HepG2 (cell line): ENCODE measurements around the gene FNDC8. TPM values are rescaled to one million over a fixed set of nuclear protein-coding genes. Genes with fewer than 3 reads are reported as not detected.

Experiments used
- ATAC-seq: fragments of 200-7000 bp; cut with Tn5 transposase; 3 replicates; pipeline ENCODE4 v1.9.1; 2020; ENCODE audit warnings: mild to moderate bottlenecking, moderate library complexity
- BruUV-seq: library from RNA; stranded (reverse); fragments of 400-500 nt; replicated peaks from 2 replicates; lab custom pipeline; 2021; lab: Mats Ljungman, UMichigan
- CTCF ChIA-PET: fragments of 300-600 bp; formaldehyde crosslinking; extraction: SDS; loops from one replicate; lab custom pipeline; 2021; ENCODE audit warnings: low total read pairs, inconsistent platforms, low intra/inter-chr PET ratio; lab: Yijun Ruan, JAX
- POLR2A ChIA-PET: fragments of 350-600 bp; sonication (Branson Sonifier 250); formaldehyde crosslinking; loops from one replicate; lab custom pipeline; 2020; ENCODE audit warnings: antibody characterized with exemption, inconsistent platforms; lab: Yijun Ruan, JAX
- DNase-seq: peaks from one replicate; pipeline ENCODE4 v3.0.0-alpha.2; 2015; ENCODE audit warnings: low spot score
- FAIRE-seq: peaks from 3 replicates; lab custom pipeline; 2011; peaks lifted over from hg19 to GRCh38; lab: Jason Lieb, UNC
- H2AFZ ChIP-seq: one replicate; pipeline ENCODE4 v1.6.1; 2011; ENCODE audit warnings: low read length, inconsistent platforms
- H3K27ac ChIP-seq: fragments of 300-600 bp; 3 replicates; pipeline ENCODE4 v1.8.0; 2011; ENCODE audit warnings: mixed run types, mild to moderate bottlenecking, mixed read lengths, low read length, inconsistent platforms; ENCODE audit not compliant: insufficient read depth; ENCODE audit errors: extremely low read length
- H3K27me3 ChIP-seq, 2 experiments: fragments of 200-600 bp in 1 of 2; 2 replicates in 1 of 2; 3 replicates in 1 of 2; pipeline versions ENCODE4 v1.6.0 to v1.8.0; 2011; ENCODE audit warnings: low read length in 2 of 2, mild to moderate bottlenecking in 2 of 2, moderate library complexity in 2 of 2, inconsistent platforms in 1 of 2; ENCODE audit not compliant: insufficient read depth in 2 of 2, control insufficient read depth in 1 of 2
- H3K36me3 ChIP-seq, 2 experiments: fragments of 200-600 bp in 1 of 2; replicated peaks in 1 of 2; 2 replicates in 1 of 2; 3 replicates in 1 of 2; pipeline versions ENCODE4 v1.5.1 to v1.8.0; 2011; ENCODE audit warnings: low read length in 2 of 2, inconsistent platforms in 1 of 2; ENCODE audit not compliant: insufficient read depth in 2 of 2, control insufficient read depth in 1 of 2
- H3K4me1 ChIP-seq: 2 replicates; pipeline ENCODE4 v1.5.1; 2012; ENCODE audit warnings: low read length, inconsistent platforms; ENCODE audit not compliant: insufficient read depth
- H3K4me2 ChIP-seq: 2 replicates; pipeline ENCODE4 v1.6.0; 2011; ENCODE audit warnings: low read depth, low read length, inconsistent platforms
- H3K4me3 ChIP-seq, 3 experiments: fragments of 200-600 bp in 1 of 3; sonication (generic), shearing (Covaris generic) in 1 of 3; replicated peaks in 1 of 3; 2 replicates each; pipeline ENCODE4 v1.5.1; 2011 to 2016; ENCODE audit warnings: low read length in 3 of 3, inconsistent platforms in 2 of 3, low read depth in 2 of 3, mild to moderate bottlenecking in 2 of 3, control low read depth in 1 of 3, mixed read lengths in 1 of 3; ENCODE audit not compliant: insufficient read depth in 1 of 3
- H3K79me2 ChIP-seq: one replicate; pipeline ENCODE4 v1.6.1; 2011; ENCODE audit warnings: low read length, inconsistent platforms; ENCODE audit not compliant: insufficient read depth
- H3K9ac ChIP-seq: 2 replicates; pipeline ENCODE4 v1.6.0; 2011; ENCODE audit warnings: mild to moderate bottlenecking, low read depth, low read length, inconsistent platforms; ENCODE audit not compliant: insufficient read depth
- H3K9me3 ChIP-seq: 2 replicates; pipeline ENCODE4 v1.5.1; 2012; ENCODE audit warnings: mild to moderate bottlenecking, low read length
- H4K20me1 ChIP-seq: 2 replicates; pipeline ENCODE4 v1.6.0; 2011; ENCODE audit warnings: inconsistent platforms, mild to moderate bottlenecking, low read length, moderate library complexity; ENCODE audit not compliant: insufficient read depth
- CEBPZ ChIP-seq: IDR thresholded peaks from 2 replicates; pipeline ENCODE4 v1.6.1; 2012; ENCODE audit warnings: low read length, improper control_type of control experiment
- KDM6A ChIP-seq: IDR thresholded peaks from 2 replicates; pipeline ENCODE4 v1.6.1; 2016; ENCODE audit warnings: low read depth
- NBN ChIP-seq: fragments of 450-650 bp; conservative IDR thresholded peaks from 2 replicates; pipeline ENCODE4 v1.6.1; 2017
- PHF21A ChIP-seq: sonication (generic); formaldehyde crosslinking; IDR thresholded peaks from 2 replicates; pipeline ENCODE4 v1.5.0; 2020; ENCODE audit warnings: mild to moderate bottlenecking, missing genetic modification reagents
- RFXAP ChIP-seq: sonication (generic); formaldehyde crosslinking; IDR thresholded peaks from 2 replicates; pipeline ENCODE4 v1.4.0; 2020; ENCODE audit warnings: missing genetic modification reagents, borderline replicate concordance
- SALL1 ChIP-seq: sonication (generic); formaldehyde crosslinking; IDR thresholded peaks from 2 replicates; pipeline ENCODE4 v1.8.0; 2022; ENCODE audit warnings: mild to moderate bottlenecking, missing genetic modification reagents
- SNAPC5 ChIP-seq: sonication (generic); formaldehyde crosslinking; IDR thresholded peaks from 2 replicates; pipeline ENCODE4 v1.8.1; 2023; ENCODE audit warnings: mild to moderate bottlenecking, missing genetic modification reagents, borderline replicate concordance
- SSRP1 ChIP-seq: IDR thresholded peaks from 2 replicates; pipeline ENCODE4 v1.6.1; 2016; ENCODE audit warnings: control low read depth
- XRCC5 ChIP-seq: fragments of 200-400 bp; formaldehyde crosslinking; optimal IDR thresholded peaks from 2 replicates; pipeline ENCODE3; 2017; ENCODE audit warnings: mild to moderate bottlenecking, low read length
- ZBTB26 ChIP-seq: IDR thresholded peaks from 2 replicates; pipeline ENCODE4 v1.6.1; 2016; ENCODE audit warnings: missing compliant biosample characterization, missing genetic modification reagents, borderline replicate concordance
- ZNF33B ChIP-seq: sonication (generic); formaldehyde crosslinking; IDR thresholded peaks from 2 replicates; pipeline ENCODE4 v1.5.1; 2020; ENCODE audit warnings: mild to moderate bottlenecking, missing genetic modification reagents
- ZNF343 ChIP-seq: sonication (generic); formaldehyde crosslinking; IDR thresholded peaks from 2 replicates; pipeline ENCODE4 v1.4.0; 2020; ENCODE audit warnings: mild to moderate bottlenecking, missing genetic modification reagents
- ZNF430 ChIP-seq: sonication (generic); formaldehyde crosslinking; IDR thresholded peaks from 2 replicates; pipeline ENCODE4 v1.9.0; 2021; ENCODE audit warnings: mild to moderate bottlenecking, missing genetic modification reagents
- ZNF547 ChIP-seq: sonication (generic); formaldehyde crosslinking; IDR thresholded peaks from 2 replicates; pipeline ENCODE4 v1.5.1; 2020; ENCODE audit warnings: mild to moderate bottlenecking, missing genetic modification reagents
- WGBS: methylation state at CpG from one replicate; pipeline ENCODE4 v1.1.6; 2017; ENCODE audit warnings: low lambda C conversion rate; 5-methylcytosine and 5-hydroxymethylcytosine counted together
- in situ Hi-C: cut with HindIII; loops from 2 replicates; pipeline ENCODE4 v1.10.0; 2017; ENCODE audit warnings: low pct_unique_long_range_greater_than_20kb; ENCODE audit not compliant: extremely low pct_ligation_motif_present
- intact Hi-C: fragments of 100-400 bp; cut with micrococcal nuclease; formaldehyde crosslinking; loops from one replicate; pipeline ENCODE4 v1.10.0; 2022; ENCODE audit not compliant: unreplicated experiment
- polyA plus RNA-seq, 8 experiments: library from polyadenylated mRNA; depleted of rRNA in 3 of 8; stranded (reverse) in 7 of 8; unstranded in 1 of 8; fragments of >200 nt; fragmentation: Illumina TruSeq in 4 of 8; extraction: Trizol in 4 of 8; gene quantifications; 2 replicates each; pipeline versions ENCODE4 v1.2.1 to v1.2.3, GENCODE V29; 2011 to 2016; ENCODE audit warnings: low read depth in 4 of 8, missing spikeins in 1 of 8, mixed read lengths in 1 of 8; ENCODE audit not compliant: insufficient read depth in 1 of 8
- total RNA-seq, 5 experiments: library from RNA; depleted of rRNA; stranded (reverse); fragments of >200 nt; fragmentation: Illumina TruSeq; extraction: Trizol; gene quantifications; 2 replicates each; pipeline ENCODE4 v1.2.3, GENCODE V29; 2016; ENCODE audit warnings: low read depth in 1 of 5

FNDC8 gene
- total and polyA plus RNA-seq, 2 of the 13 experiments (the other 11 are each of a cell fraction or from before 2014, with no cell fraction given): not detected

- no peak overlapping the region for H3K4me3 ChIP-seq
- no peak for DNase-seq
- TF ChIP-seq ZNF430 (CRISPR knock-in tag): no peak
- TF ChIP-seq SSRP1: no peak
- no peak for TF ChIP-seq PHF21A (CRISPR knock-in tag)
- no peak for TF ChIP-seq NBN
- no peak for TF ChIP-seq ZNF33B
- no peak for TF ChIP-seq SALL1
- intact Hi-C loops: no loop called here
- H3K4me1 ChIP-seq: no peaks in the 10 kb centered on the region
- no peaks in the 10 kb centered on the region for H4K20me1 ChIP-seq
- H2AFZ ChIP-seq: no peak overlapping the region
- H3K9me3 ChIP-seq: no peaks in the 10 kb centered on the region
- WGBS: 15% methylated on average over 2 of the region's 2 CpGs
- BruUV-seq: no TSS peak
- H3K4me2 ChIP-seq: no peak overlapping the region
- ChIA-PET POLR2A (no interaction called here), CTCF (no interaction called here)
- H3K27me3 ChIP-seq: peaks cover 0 to 20% of the 10 kb centered on the region in 2 experiments; a peak in 3 of 5 replicates
- FAIRE-seq: no peak
- no peak overlapping the region for H3K27ac ChIP-seq
- H3K79me2 ChIP-seq: no peaks in the 10 kb centered on the region
- in situ Hi-C loops: loop anchor here (10.0 kb wide), 1 partner anchor 360 kb away; the partner anchor contains the start of gene SLFN12L
- H3K9ac ChIP-seq: no peak overlapping the region
- no peaks in the 10 kb centered on the region for H3K36me3 ChIP-seq
- no peak for ATAC-seq
These were observed 53.5 kb downstream of the FNDC8 start for GRCh38 chr17:35174835-35175334.

- Histone ChIP-seq H3K79me2 (no peaks in the 10 kb centered on the region), H2AFZ (no peak overlapping the region), H3K9ac (no peak overlapping the region), H4K20me1 (no peaks in the 10 kb centered on the region), H3K36me3 (no peaks in the 10 kb centered on the region), H3K9me3 (no peaks in the 10 kb centered on the region), H3K27ac (no peak overlapping the region), H3K4me2 (no peak overlapping the region), H3K4me1 (no peaks in the 10 kb centered on the region), H3K27me3 (peaks cover 0 to 19% of the 10 kb centered on the region in 2 experiments; a peak in 3 of 5 replicates), H3K4me3 (no peak overlapping the region)
- FAIRE-seq: no peak
- ChIA-PET POLR2A (no interaction called here), CTCF (no interaction called here)
- WGBS: 6% methylated on average over 8 of the region's 9 CpGs
- BruUV-seq: no TSS peak
- no peak for ATAC-seq
- intact Hi-C loops (no loop called here), in situ Hi-C loops (loop anchor here (10.0 kb wide), 1 partner anchor 359 kb away; the partner anchor contains the start of gene SLFN12L)
- no peak for DNase-seq
- TF ChIP-seq SNAPC5 (CRISPR knock-in tag) (no peak), KDM6A (CRISPR knock-in tag) (no peak), XRCC5 (no peak), ZBTB26 (CRISPR knock-in tag) (no peak), RFXAP (CRISPR knock-in tag) (no peak), ZNF343 (no peak), CEBPZ (no peak), ZNF547 (CRISPR knock-in tag) (no peak)
These were observed 54.4 kb downstream of the FNDC8 start for GRCh38 chr17:35175638-35176415.
